Adrenal gland (tissue), 12 donors: ENCODE results near the gene SMAD7. TPM values are rescaled to one million over a fixed set of nuclear protein-coding genes. Genes with fewer than 3 reads are reported as not detected.

Experiments used
- DNase-seq, 7 donors: peaks; one replicate each; pipeline ENCODE4 v3.0.0-alpha.2; 2019 to 2020
- H3K27ac ChIP-seq, 5 donors: fragments of 200-600 bp; sonication (generic) in 4 of 5; 1 replicate in 3 of 5; 2 replicates in 2 of 5; pipeline versions ENCODE4 v1.5.1 to v1.8.0; 2016 to 2020; ENCODE audit warnings: mild to moderate bottlenecking in 1 of 5
- H3K27me3 ChIP-seq: fragments of 200-600 bp; 2 replicates; pipeline ENCODE4 v1.8.0; 2021
- H3K36me3 ChIP-seq, 2 donors: fragments of 200-600 bp; replicated peaks in 1 of 2; 1 replicate in 1 of 2; 2 replicates in 1 of 2; pipeline versions ENCODE4 v1.5.1 to v1.8.0; 2018 to 2022
- H3K4me1 ChIP-seq, 2 donors: fragments of 200-600 bp; replicated peaks in 1 of 2; 1 replicate in 1 of 2; 2 replicates in 1 of 2; pipeline versions ENCODE4 v1.5.1 to v1.8.0; 2018 to 2021
- H3K4me3 ChIP-seq, 4 donors: fragments of 200-600 bp; sonication (generic) in 3 of 4; one replicate each; pipeline ENCODE4 v1.5.1; 2016 to 2018
- H3K9me3 ChIP-seq, 3 donors: fragments of 200-600 bp; sonication (generic) in 1 of 3; replicated peaks in 1 of 3; 1 replicate in 2 of 3; 2 replicates in 1 of 3; pipeline versions ENCODE4 v1.5.1 to v1.8.0; 2016 to 2021
- POLR2A ChIP-seq, 2 donors: fragments of 450-650 bp; IDR thresholded peaks; one replicate each; pipeline ENCODE4 v1.6.1; 2017; ENCODE audit warnings: antibody characterized with exemption in 2 of 2, mild to moderate bottlenecking in 2 of 2, moderate library complexity in 1 of 2
- WGBS, 4 donors: extraction: QIAGEN DNeasy Blood & Tissue Kit in 2 of 4; methylation state at CpG; one replicate each; pipeline versions ENCODE4 v1.1.5 to v1.1.7; 2013 to 2017; 5-methylcytosine and 5-hydroxymethylcytosine counted together
- intact Hi-C, 2 donors: fragments of 100-400 bp; cut with DNase I; formaldehyde crosslinking; loops; one replicate each; pipeline versions ENCODE4 v1.14.1 to v1.15.0; 2022 to 2023
- polyA plus RNA-seq, 3 donors: library from polyadenylated mRNA; stranded (reverse); fragments of 200-250 nt in 2 of 3; fragments of 350-450 nt in 1 of 3; fragmentation: Illumina TruSeq in 1 of 3; extraction: RNeasy Lipid Tissue Mini Kit (QIAGEN cat#74804) in 1 of 3; gene quantifications; one replicate each; pipeline ENCODE4 v1.2.3, GENCODE V29; 2013 to 2014
- total RNA-seq, 9 donors: library from RNA; depleted of rRNA in 4 of 9; stranded (reverse); fragments of >200 nt in 4 of 9; fragments of 120-200 nt in 1 of 9; fragmentation: NEBNext Ultra II Directional in 1 of 9; extraction: Animal tissue kit (Norgen Biotek cat#: 25700) in 1 of 9; gene quantifications; one replicate each; pipeline versions ENCODE4 v1.1.0 to v1.2.4, GENCODE V29; 2013 to 2023
- TF ChIP-seq, protein P1 (sequence below), 6 experiments: fragments of 450-650 bp in 4 of 6; fragments of 200-600 bp in 2 of 6; sonication (generic) in 1 of 6; IDR thresholded peaks; 1 replicate in 5 of 6; 2 replicates in 1 of 6; pipeline versions ENCODE4 v1.5.1 to v1.8.0; 2016 to 2021; ENCODE audit warnings: antibody characterized with exemption in 6 of 6, mild to moderate bottlenecking in 2 of 6, moderate library complexity in 1 of 6
- donor health status: healthy with polysubstance abuse.
- donor health status: Bipolar disorder and iron deficiency.
- donor health status: DM: yes; HTN: yes; CAD: no.
- donor health status: DM: no; HTN: no; CAD: no.
- donor health status: DM: no; HTN: no; CAD: no.
- donor health status: DM: yes; HTN: yes; CAD: no.

Gene SMAD7
- total and polyA plus RNA-seq, 12 donors, result 6.1 to 68.3 (median 16.8) TPM

DNA sequence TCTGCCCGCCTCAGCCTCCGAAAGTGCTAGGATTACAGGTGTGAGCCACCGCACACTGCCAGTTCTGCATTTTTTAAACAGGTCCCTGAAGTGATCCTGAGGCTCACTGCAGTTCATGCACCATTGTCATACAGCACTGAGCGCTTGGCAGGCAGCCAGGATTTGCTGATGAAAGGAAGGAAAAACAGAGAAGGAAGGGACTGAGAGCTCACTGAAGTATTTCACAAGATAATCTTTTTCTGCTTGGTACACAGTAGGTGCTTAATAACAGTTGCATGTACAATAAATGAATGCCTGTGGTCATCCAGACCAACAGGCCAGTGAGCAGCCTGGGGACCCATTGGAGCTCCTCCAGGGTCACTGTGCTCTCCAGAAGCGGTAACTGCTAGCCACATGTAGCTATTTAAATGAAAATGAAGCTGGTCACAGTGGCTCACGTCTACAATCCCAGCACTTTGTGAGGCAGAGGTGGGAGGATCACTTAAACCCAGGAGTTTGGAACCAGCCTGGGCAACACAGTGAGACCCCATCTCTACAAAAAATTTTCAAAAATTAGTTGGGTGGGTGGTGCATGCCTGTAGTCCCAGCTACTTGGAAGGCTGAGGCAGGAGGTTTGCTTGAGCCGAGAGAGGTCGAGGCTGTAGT is 33.1 kb upstream of the SMAD7 start:
- no peak for TF ChIP-seq POLR2A (IDR thresholded peaks at IDR 0.05)
- TF ChIP-seq, protein P1, sequence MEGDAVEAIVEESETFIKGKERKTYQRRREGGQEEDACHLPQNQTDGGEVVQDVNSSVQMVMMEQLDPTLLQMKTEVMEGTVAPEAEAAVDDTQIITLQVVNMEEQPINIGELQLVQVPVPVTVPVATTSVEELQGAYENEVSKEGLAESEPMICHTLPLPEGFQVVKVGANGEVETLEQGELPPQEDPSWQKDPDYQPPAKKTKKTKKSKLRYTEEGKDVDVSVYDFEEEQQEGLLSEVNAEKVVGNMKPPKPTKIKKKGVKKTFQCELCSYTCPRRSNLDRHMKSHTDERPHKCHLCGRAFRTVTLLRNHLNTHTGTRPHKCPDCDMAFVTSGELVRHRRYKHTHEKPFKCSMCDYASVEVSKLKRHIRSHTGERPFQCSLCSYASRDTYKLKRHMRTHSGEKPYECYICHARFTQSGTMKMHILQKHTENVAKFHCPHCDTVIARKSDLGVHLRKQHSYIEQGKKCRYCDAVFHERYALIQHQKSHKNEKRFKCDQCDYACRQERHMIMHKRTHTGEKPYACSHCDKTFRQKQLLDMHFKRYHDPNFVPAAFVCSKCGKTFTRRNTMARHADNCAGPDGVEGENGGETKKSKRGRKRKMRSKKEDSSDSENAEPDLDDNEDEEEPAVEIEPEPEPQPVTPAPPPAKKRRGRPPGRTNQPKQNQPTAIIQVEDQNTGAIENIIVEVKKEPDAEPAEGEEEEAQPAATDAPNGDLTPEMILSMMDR (IDR thresholded peaks at IDR 0.05), result no peak
- 74 to 91% (median 78%) methylated on average over 8 of the region's 8 CpGs for WGBS, 4 donors
- DNase-seq, result peak; percentile 62 to 88 (median 83)
- Histone ChIP-seq H3K4me3 (no peak overlapping the region), H3K4me1 (peaks cover 13 to 24% of the 10 kb centered on the region in 2 donors), H3K27me3 (no peaks in the 10 kb centered on the region), H3K27ac (no peak overlapping the region), H3K9me3 (no peaks in the 10 kb centered on the region), H3K36me3 (no peaks in the 10 kb centered on the region)
- intact Hi-C loops, result no loop called here

DNA sequence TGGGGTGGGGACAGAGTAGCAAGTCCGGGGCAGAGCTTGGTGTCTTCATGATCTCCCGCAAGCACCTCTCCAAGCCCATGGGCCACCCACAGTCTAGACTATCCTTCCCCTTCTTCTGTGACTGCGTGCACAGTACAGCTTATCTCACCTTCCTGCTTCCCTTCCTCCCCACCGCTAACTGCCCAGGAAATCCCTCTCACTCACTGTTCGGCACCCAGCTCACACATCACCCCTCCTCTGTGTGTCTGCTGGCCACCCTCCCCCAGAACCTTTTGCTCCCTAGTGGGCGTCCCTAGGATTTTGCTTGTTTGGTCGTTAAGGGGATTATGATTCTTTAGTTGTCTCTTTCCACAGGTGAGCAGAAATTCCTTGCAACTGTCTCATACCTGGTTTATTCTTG is 31.5 kb upstream of the SMAD7 start:
- DNase-seq, result no peak
- Histone ChIP-seq H3K4me1 (peaks cover 13 to 24% of the 10 kb centered on the region in 2 donors), H3K27me3 (no peaks in the 10 kb centered on the region), H3K4me3 (no peak overlapping the region), H3K27ac (no peak overlapping the region), H3K36me3 (no peaks in the 10 kb centered on the region), H3K9me3 (no peaks in the 10 kb centered on the region)
- 75 to 90% (median 76%) methylated on average over 7 of the region's 7 CpGs for WGBS, 4 donors
- intact Hi-C loops, result no loop called here
- TF ChIP-seq POLR2A (IDR thresholded peaks at IDR 0.05), result no peak
- TF ChIP-seq, protein P1 (IDR thresholded peaks at IDR 0.05), result no peak

DNA sequence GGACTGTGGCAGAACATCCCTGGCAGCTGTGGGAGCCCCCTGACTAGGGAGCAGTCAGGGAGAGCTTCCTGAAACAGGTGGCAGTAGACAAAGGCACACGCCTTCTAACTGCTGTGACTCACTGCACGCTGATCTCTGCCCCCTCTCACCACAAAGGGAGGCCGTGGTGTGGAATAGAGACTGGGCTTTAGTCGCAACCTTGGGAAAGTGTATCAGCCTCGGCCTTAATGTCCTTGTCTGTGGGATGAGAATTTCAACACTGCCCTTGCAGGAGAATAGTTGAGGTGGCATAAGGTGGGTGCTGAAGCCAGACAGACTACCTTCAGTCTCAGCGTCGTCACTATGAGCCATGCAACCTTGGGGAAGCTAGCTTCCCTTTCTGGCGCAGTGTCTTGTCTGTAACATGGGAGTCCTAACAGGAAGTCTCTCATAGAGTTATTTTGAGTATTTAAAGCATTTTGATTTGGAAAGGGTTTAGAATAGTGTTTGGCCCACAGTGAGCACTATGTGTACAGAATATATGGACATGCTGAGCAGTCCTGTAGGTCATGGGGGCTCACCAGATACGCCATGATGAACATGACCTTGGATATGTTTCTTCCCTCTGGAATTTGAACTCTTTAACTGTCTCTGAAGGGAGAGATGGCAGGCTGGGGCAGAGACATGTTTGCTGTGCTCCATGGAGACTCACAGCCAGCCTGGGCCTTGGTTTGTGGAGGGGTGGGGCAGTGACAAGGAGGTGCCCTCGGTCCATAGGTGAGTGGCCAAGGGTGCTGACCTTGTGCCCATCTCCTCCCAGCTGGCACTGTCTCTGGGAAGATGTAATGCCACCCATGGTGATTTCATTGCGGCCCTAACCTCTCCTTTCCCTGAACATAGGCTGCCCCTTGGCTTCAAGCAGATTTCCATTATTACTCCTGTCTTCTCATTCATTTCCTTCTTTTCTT is 29.5 kb upstream of the SMAD7 start:
- no peak overlapping the region for H3K4me3 ChIP-seq
- intact Hi-C loops, result no loop called here
- TF ChIP-seq, protein P1 (IDR thresholded peaks at IDR 0.05), result no peak
- TF ChIP-seq POLR2A (IDR thresholded peaks at IDR 0.05), result no peak
- WGBS, 4 donors, result 32 to 45% (median 38%) methylated on average over 8 to 11 of the region's 11 CpGs
- H3K4me1 ChIP-seq, result peaks cover 16 to 24% of the 10 kb centered on the region in 2 donors
- H3K27me3 ChIP-seq, result no peaks in the 10 kb centered on the region
- H3K36me3 ChIP-seq, result no peaks in the 10 kb centered on the region
- H3K27ac ChIP-seq, result peak overlapping the region in 4 of 5 donors; percentile 64 to 75 (median 69)
- DNase-seq, result peak; percentile 36 to 67 (median 61)
- no peaks in the 10 kb centered on the region for H3K9me3 ChIP-seq

DNA sequence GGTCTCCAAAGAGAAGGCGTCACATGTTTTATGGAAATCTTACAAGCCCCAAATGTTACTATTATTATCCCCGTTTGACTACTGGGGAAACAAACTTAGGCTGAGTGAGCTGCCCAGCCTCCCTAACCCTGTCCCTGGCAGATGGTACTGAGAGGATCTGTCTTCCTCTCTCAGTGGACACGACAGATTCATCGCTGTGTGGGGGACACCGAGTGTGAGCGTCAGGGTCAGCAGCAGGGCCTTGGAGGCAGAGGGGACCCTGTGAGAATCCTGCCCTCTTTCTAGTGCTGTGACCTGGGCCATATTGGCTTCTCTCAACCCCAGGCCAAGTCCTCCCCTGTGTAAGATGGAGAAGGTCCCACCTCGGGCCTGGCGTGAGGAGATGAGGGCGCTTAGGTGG is 27.1 kb upstream of the SMAD7 start:
- Histone ChIP-seq H3K4me1 (peaks cover 11 to 24% of the 10 kb centered on the region in 2 donors), H3K27ac (no peak overlapping the region), H3K36me3 (no peaks in the 10 kb centered on the region), H3K4me3 (no peak overlapping the region), H3K27me3 (no peaks in the 10 kb centered on the region), H3K9me3 (no peaks in the 10 kb centered on the region)
- 94 to 95% (median 95%) methylated on average over 9 of the region's 9 CpGs for WGBS, 4 donors
- no peak for DNase-seq
- TF ChIP-seq, protein P1 (IDR thresholded peaks at IDR 0.05), result no peak
- no peak for TF ChIP-seq POLR2A (IDR thresholded peaks at IDR 0.05)
- intact Hi-C loops, result no loop called here
